GM21723 (cell line): ENCODE results near the gene ELF3.
A peak's percentile ranks its signal among the peaks of the same experiment; 100 is the strongest.
"Not testable (repeated sequence)": the region's sequence is repeated elsewhere in the genome, so short reads cannot be mapped to it uniquely, and the experiment has no call there.

Experiments used
- ATAC-seq: cut with Tn5 transposase; IDR thresholded peaks from one replicate; pipeline ENCODE4 v1.9.1; 2021; ENCODE audit warnings: mild to moderate bottlenecking, moderate library complexity; ENCODE audit not compliant: unreplicated experiment

ELF3 gene

GRCh38 chr1:202010180-202011015, at the start of gene ELF3:
Gene ELF3 (plus strand): TSS chr1:202010587. CDS start chr1:202011137, 550 bp downstream.
- ATAC-seq, result peak; percentile 74

- not testable (repeated sequence) for ATAC-seq
Measured at GRCh38 chr1:201962382-201962781, 48.0 kb upstream of the ELF3 start.

GRCh38 chr1:201964261-201964660, 46.1 kb upstream of the ELF3 start:
- no peak for ATAC-seq

GRCh38 chr1:201966171-201966570, 44.2 kb upstream of the ELF3 start:
- ATAC-seq, result no peak

- no peak for ATAC-seq
Measured at GRCh38 chr1:201968202-201968925, 42.0 kb upstream of the ELF3 start.

- no peak for ATAC-seq
Measured at GRCh38 chr1:201970334-201971159, 39.8 kb upstream of the ELF3 start.

- no peak for ATAC-seq
Measured at GRCh38 chr1:201982082-201982622, 28.2 kb upstream of the ELF3 start.

GRCh38 chr1:201982623-201983379, 27.6 kb upstream of the ELF3 start, which contains the start of gene RNPEP:
Gene RNPEP (plus strand): TSS chr1:201982648. CDS start chr1:201982667, 19 bp downstream.
- peak; percentile 78 for ATAC-seq

- no peak for ATAC-seq
Measured at GRCh38 chr1:201983380-201983805, 27.0 kb upstream of the ELF3 start.

GRCh38 chr1:201984446-201984845, 25.9 kb upstream of the ELF3 start:
- no peak for ATAC-seq

- no peak for ATAC-seq
Measured at GRCh38 chr1:201985355-201985754, 25.0 kb upstream of the ELF3 start.

- ATAC-seq, result no peak
Measured at GRCh38 chr1:201988601-201989000, 21.8 kb upstream of the ELF3 start.

GRCh38 chr1:201989354-201990128, 20.8 kb upstream of the ELF3 start:
- no peak for ATAC-seq

- ATAC-seq, result no peak
Measured at GRCh38 chr1:201990427-201990826, 20.0 kb upstream of the ELF3 start.

- ATAC-seq, result no peak
Measured at GRCh38 chr1:201999625-202000238, 10.7 kb upstream of the ELF3 start.

- no peak for ATAC-seq
Measured at GRCh38 chr1:202002507-202002906, 7.9 kb upstream of the ELF3 start.

GRCh38 chr1:202004711-202005110, 5.7 kb upstream of the ELF3 start:
- ATAC-seq, result no peak

GRCh38 chr1:202005958-202006357, 4.4 kb upstream of the ELF3 start:
- no peak for ATAC-seq

- ATAC-seq, result no peak
Measured at GRCh38 chr1:202007304-202007703, 3.1 kb upstream of the ELF3 start.
